WTC11 (cell line): ENCODE results near the gene HIPK3. TPM values are rescaled to one million over a fixed set of nuclear protein-coding genes. Genes with fewer than 3 reads are reported as not detected.
"Not testable (repeated sequence)": the region's sequence is repeated elsewhere in the genome, so short reads cannot be mapped to it uniquely, and the experiment has no call there.

Experiments
- ATAC-seq: fragments of 200-7000 bp; cut with Tn5 transposase; 2 replicates; pipeline ENCODE4 v1.10.0; 2021; ENCODE audit warnings: mild to moderate bottlenecking, moderate library complexity
- CTCF ChIA-PET: fragments of 300-600 bp; sonication (Branson Sonifier 250); formaldehyde crosslinking; loops from one replicate; lab custom pipeline; 2021; ENCODE audit warnings: antibody characterized with exemption; lab: Charles Lee
- POLR2A ChIA-PET: fragments of 350-600 bp; sonication (Branson Sonifier 250); formaldehyde crosslinking; loops from one replicate; lab custom pipeline; 2021; ENCODE audit warnings: antibody characterized with exemption; lab: Charles Lee
- DNase-seq: peaks from one replicate; pipeline ENCODE4 v3.0.0; 2021; ENCODE audit warnings: low spot score
- H3K27ac Mint-ChIP-seq: 2 replicates; pipeline ENCODE4 v1.8.0; 2021; ENCODE audit warnings: mixed read lengths
- H3K27me3 Mint-ChIP-seq: 2 replicates; pipeline ENCODE4 v1.8.0; 2021; ENCODE audit warnings: low read depth, mild to moderate bottlenecking, moderate library complexity, mixed read lengths
- H3K36me3 Mint-ChIP-seq: 2 replicates; pipeline ENCODE4 v1.8.0; 2021; ENCODE audit warnings: mixed read lengths
- H3K4me1 Mint-ChIP-seq: 2 replicates; pipeline ENCODE4 v1.8.0; 2022; ENCODE audit warnings: mixed read lengths
- H3K4me3 Mint-ChIP-seq: 2 replicates; pipeline ENCODE4 v1.8.0; 2021; ENCODE audit warnings: mild to moderate bottlenecking, moderate library complexity, mixed read lengths
- H3K9me3 Mint-ChIP-seq: 2 replicates; pipeline ENCODE4 v1.8.0; 2021; ENCODE audit warnings: mixed read lengths
- CDX4 ChIP-seq: fragments of 250-450 bp; sonication (Bioruptor Pico); IDR thresholded peaks from 2 replicates; pipeline ENCODE4 v1.9.0; 2021; ENCODE audit warnings: moderate library complexity, mild to moderate bottlenecking, inconsistent platforms, borderline replicate concordance
- CTCF ChIP-seq: fragments of 200-600 bp; IDR thresholded peaks from 2 replicates; pipeline ENCODE4 v1.8.0; 2022; ENCODE audit warnings: antibody characterized with exemption
- ELF4 ChIP-seq: sonication (generic); formaldehyde crosslinking; IDR thresholded peaks from 2 replicates; pipeline ENCODE4 v1.8.1; 2022; ENCODE audit warnings: low read depth, mild to moderate bottlenecking, moderate library complexity, missing genetic modification reagents
- HMGA2 ChIP-seq: fragments of 250-450 bp; sonication (Bioruptor Pico); IDR thresholded peaks from 2 replicates; pipeline ENCODE4 v1.4.0; 2021; ENCODE audit warnings: mild to moderate bottlenecking, moderate library complexity
- MLX ChIP-seq: sonication (generic); formaldehyde crosslinking; IDR thresholded peaks from 2 replicates; pipeline ENCODE4 v1.8.1; 2023; ENCODE audit warnings: mild to moderate bottlenecking, missing genetic modification reagents, moderate library complexity
- NFYB ChIP-seq: sonication (generic); formaldehyde crosslinking; conservative IDR thresholded peaks from 2 replicates; pipeline ENCODE4 v1.8.0; 2022; ENCODE audit warnings: low read depth, missing genetic modification reagents
- NR3C1 ChIP-seq: sonication (generic); formaldehyde crosslinking; conservative IDR thresholded peaks from 2 replicates; pipeline ENCODE4 v1.8.1; 2023; ENCODE audit warnings: low read depth, mild to moderate bottlenecking, missing genetic modification reagents
- TEAD1 ChIP-seq: sonication (generic); formaldehyde crosslinking; IDR thresholded peaks from 2 replicates; pipeline ENCODE4 v1.8.0; 2022; ENCODE audit warnings: mild to moderate bottlenecking, missing genetic modification reagents
- ZMAT4 ChIP-seq: fragments of 250-450 bp; sonication (Bioruptor Pico); IDR thresholded peaks from 2 replicates; pipeline ENCODE4 v1.9.0; 2021; ENCODE audit warnings: mild to moderate bottlenecking
- ZNF138 ChIP-seq: sonication (generic); formaldehyde crosslinking; conservative IDR thresholded peaks from 2 replicates; pipeline ENCODE4 v1.8.1; 2022; ENCODE audit warnings: mild to moderate bottlenecking, moderate library complexity, missing genetic modification reagents
- ZNF317 ChIP-seq: sonication (generic); formaldehyde crosslinking; IDR thresholded peaks from 2 replicates; pipeline ENCODE4 v1.8.1; 2023; ENCODE audit warnings: low read depth, mild to moderate bottlenecking, moderate library complexity, missing genetic modification reagents, borderline replicate concordance
- ZNF416 ChIP-seq: fragments of 250-450 bp; sonication (Bioruptor Pico); IDR thresholded peaks from 2 replicates; pipeline ENCODE4 v1.9.0; 2021; ENCODE audit warnings: mild to moderate bottlenecking, inconsistent platforms
- ZNF532 ChIP-seq: fragments of 250-450 bp; sonication (Bioruptor Pico); IDR thresholded peaks from 2 replicates; pipeline ENCODE4 v1.9.0; 2021; ENCODE audit warnings: mild to moderate bottlenecking, borderline replicate concordance
- total RNA-seq: library from RNA; stranded (reverse); gene quantifications from 3 replicates; pipeline ENCODE4 v1.2.3, GENCODE V29; 2021

Gene HIPK3
- total RNA-seq, 1 experiment from 2014 or later: 24.1 TPM

- TF ChIP-seq ZNF532 (CRISPR knock-in tag): no peak
- TF ChIP-seq ZNF416 (CRISPR knock-in tag): no peak
- no peak for TF ChIP-seq CTCF
These were observed 2.7 kb downstream of the HIPK3 start (continued) for GRCh38 chr11:33259869-33260268.

GRCh38 chr11:33261350-33261749, 4.2 kb downstream of the HIPK3 start:
- not testable (repeated sequence) for ATAC-seq

GRCh38 chr11:33262011-33262645, 4.9 kb downstream of the HIPK3 start:
- H3K27me3 Mint-ChIP-seq: no peaks in the 10 kb centered on the region
- H3K9me3 Mint-ChIP-seq: peaks cover 6% of the 10 kb centered on the region
- CTCF ChIA-PET: interaction anchor here (0.5 kb wide), 1 partner anchor 726 kb away, joined by 3 read pairs; no protein-coding TSS in a partner anchor
- POLR2A ChIA-PET: no interaction called here
- peaks cover 33% of the 10 kb centered on the region for H3K4me1 Mint-ChIP-seq
- DNase-seq (no peak), ATAC-seq (no peak)
- H3K36me3 Mint-ChIP-seq: 0 out of 2 replicates have a peak, but pooled peaks cover 3% of the 10 kb centered on the region
- H3K4me3 Mint-ChIP-seq: no peak overlapping the region
- no peak for TF ChIP-seq MLX (CRISPR knock-in tag)
- TF ChIP-seq ZMAT4 (CRISPR knock-in tag): no peak
- no peak for TF ChIP-seq NFYB (CRISPR knock-in tag)
- TF ChIP-seq ELF4 (CRISPR knock-in tag): no peak
- H3K27ac Mint-ChIP-seq: no peak overlapping the region

More at GRCh38 chr11:33261350-33261749, 4.2 kb downstream of the HIPK3 start:
- H3K4me1 Mint-ChIP-seq: peaks cover 33% of the 10 kb centered on the region
- H3K9me3 Mint-ChIP-seq, H3K27me3 Mint-ChIP-seq, H3K36me3 Mint-ChIP-seq, CTCF ChIA-PET, H3K4me3 Mint-ChIP-seq, POLR2A ChIA-PET, H3K27ac Mint-ChIP-seq, DNase-seq: not testable (repeated sequence)
- TF ChIP-seq HMGA2 (CRISPR knock-in tag): 0 out of 2 replicates have a peak, but pooled peaks have one; percentile 4

- H3K36me3 Mint-ChIP-seq: 0 out of 2 replicates have a peak, but pooled peaks cover 3% of the 10 kb centered on the region
- CTCF ChIA-PET: no interaction called here
- TF ChIP-seq CDX4: no peak
- no peak for TF ChIP-seq ZNF138 (CRISPR knock-in tag)
- no peak for TF ChIP-seq ELF4 (CRISPR knock-in tag)
- TF ChIP-seq NR3C1 (CRISPR knock-in tag): no peak
- no peak for TF ChIP-seq ZNF416 (CRISPR knock-in tag)
- TF ChIP-seq TEAD1 (CRISPR knock-in tag): no peak
- TF ChIP-seq ZNF317 (CRISPR knock-in tag): no peak
- no peak for TF ChIP-seq ZMAT4 (CRISPR knock-in tag)
- TF ChIP-seq, all 79 proteins: peak for 0
- no peak for ATAC-seq
- H3K9me3 Mint-ChIP-seq: peaks cover 6% of the 10 kb centered on the region
- H3K27ac Mint-ChIP-seq: no peak overlapping the region
- no peak for DNase-seq
- peaks cover 33% of the 10 kb centered on the region for H3K4me1 Mint-ChIP-seq
- POLR2A ChIA-PET: no interaction called here
- H3K27me3 Mint-ChIP-seq: no peaks in the 10 kb centered on the region
- H3K4me3 Mint-ChIP-seq: no peak overlapping the region
These were observed 6.4 kb downstream of the HIPK3 start for GRCh38 chr11:33263549-33263948.
